WERI-Rb-1 (cell line): ENCODE measurements around the gene HBE1.

Experiments used
- DNase-seq: peaks from one replicate; pipeline ENCODE4 v3.0.0-alpha.2; 2020
- H3K27ac ChIP-seq: fragments of 250-450 bp; sonication (Bioruptor Pico); 2 replicates; pipeline ENCODE4 v1.5.1; 2020; ENCODE audit warnings: mild to moderate bottlenecking, moderate library complexity
- H3K27me3 ChIP-seq: fragments of 250-450 bp; sonication (Bioruptor Pico); 2 replicates; pipeline ENCODE4 v1.5.1; 2021; ENCODE audit warnings: mild to moderate bottlenecking, low read depth, moderate library complexity; ENCODE audit not compliant: insufficient read depth, severe bottlenecking
- H3K36me3 ChIP-seq: fragments of 250-450 bp; sonication (Bioruptor Pico); 2 replicates; pipeline ENCODE4 v1.5.1; 2020; ENCODE audit warnings: mild to moderate bottlenecking, moderate library complexity
- H3K4me3 ChIP-seq: 2 replicates; pipeline ENCODE4 v1.5.1; 2011; ENCODE audit warnings: low read depth, mild to moderate bottlenecking, control low read depth, low read length
- H3K9me3 ChIP-seq: fragments of 250-450 bp; sonication (Bioruptor Pico); 2 replicates; pipeline ENCODE4 v1.5.1; 2021; ENCODE audit warnings: mild to moderate bottlenecking, moderate library complexity; ENCODE audit not compliant: severe bottlenecking
- TF ChIP-seq, protein P1 (sequence below): IDR thresholded peaks from 2 replicates; pipeline ENCODE4 v1.5.1; 2011; ENCODE audit warnings: low read depth, mild to moderate bottlenecking, control low read depth, inconsistent platforms, low read length

Gene HBE1

DNA sequence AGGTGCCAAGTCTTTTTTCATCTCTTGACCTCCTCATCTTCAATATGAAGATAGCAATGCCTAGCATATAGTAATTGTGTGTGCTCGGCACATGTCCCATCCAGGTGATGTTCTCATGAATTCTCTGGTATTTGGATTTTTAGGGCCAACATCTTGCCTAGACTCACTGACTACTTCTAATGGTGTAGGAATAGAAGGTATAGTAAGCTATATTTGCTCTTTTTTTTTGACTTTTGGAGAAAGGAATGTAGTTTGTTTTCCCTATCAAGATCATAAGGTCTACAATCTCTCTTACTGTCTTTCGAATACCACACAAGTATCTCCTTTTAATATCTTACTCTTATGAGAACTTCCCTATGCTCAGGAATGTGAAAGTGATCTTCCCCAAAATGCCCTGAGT, 38.6 kb downstream of the HBE1 start:
- H3K36me3 ChIP-seq = no peaks in the 10 kb centered on the region
- no peaks in the 10 kb centered on the region for H3K9me3 ChIP-seq
- TF ChIP-seq, protein P1, sequence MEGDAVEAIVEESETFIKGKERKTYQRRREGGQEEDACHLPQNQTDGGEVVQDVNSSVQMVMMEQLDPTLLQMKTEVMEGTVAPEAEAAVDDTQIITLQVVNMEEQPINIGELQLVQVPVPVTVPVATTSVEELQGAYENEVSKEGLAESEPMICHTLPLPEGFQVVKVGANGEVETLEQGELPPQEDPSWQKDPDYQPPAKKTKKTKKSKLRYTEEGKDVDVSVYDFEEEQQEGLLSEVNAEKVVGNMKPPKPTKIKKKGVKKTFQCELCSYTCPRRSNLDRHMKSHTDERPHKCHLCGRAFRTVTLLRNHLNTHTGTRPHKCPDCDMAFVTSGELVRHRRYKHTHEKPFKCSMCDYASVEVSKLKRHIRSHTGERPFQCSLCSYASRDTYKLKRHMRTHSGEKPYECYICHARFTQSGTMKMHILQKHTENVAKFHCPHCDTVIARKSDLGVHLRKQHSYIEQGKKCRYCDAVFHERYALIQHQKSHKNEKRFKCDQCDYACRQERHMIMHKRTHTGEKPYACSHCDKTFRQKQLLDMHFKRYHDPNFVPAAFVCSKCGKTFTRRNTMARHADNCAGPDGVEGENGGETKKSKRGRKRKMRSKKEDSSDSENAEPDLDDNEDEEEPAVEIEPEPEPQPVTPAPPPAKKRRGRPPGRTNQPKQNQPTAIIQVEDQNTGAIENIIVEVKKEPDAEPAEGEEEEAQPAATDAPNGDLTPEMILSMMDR = no peak
- no peak for DNase-seq
- H3K27me3 ChIP-seq = peaks cover 48% of the 10 kb centered on the region
- no peak overlapping the region for H3K27ac ChIP-seq
- H3K4me3 ChIP-seq = no peak overlapping the region

DNA sequence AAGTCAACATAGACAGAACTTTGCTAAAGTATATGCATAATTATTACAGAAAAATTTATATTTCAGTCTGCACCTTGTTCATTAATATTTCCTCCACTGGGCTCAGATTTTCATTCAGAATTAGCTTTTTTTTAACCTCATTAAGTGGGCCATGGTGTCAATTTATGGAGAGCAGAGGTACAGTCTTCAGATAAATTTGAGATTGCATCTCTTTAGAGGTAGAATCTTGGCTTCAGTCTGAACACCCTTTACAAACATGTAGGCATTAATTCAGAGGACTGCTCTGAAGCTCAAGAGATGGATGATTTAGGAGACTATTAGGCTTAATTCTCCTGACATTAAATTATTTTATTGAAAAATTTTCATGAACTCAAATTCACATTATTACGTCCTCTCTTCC, 39.5 kb downstream of the HBE1 start:
- Histone ChIP-seq H3K27me3 (peaks cover 46% of the 10 kb centered on the region), H3K9me3 (no peaks in the 10 kb centered on the region), H3K27ac (no peak overlapping the region), H3K4me3 (no peak overlapping the region), H3K36me3 (no peaks in the 10 kb centered on the region)
- TF ChIP-seq, protein P1 = no peak
- no peak for DNase-seq

DNA sequence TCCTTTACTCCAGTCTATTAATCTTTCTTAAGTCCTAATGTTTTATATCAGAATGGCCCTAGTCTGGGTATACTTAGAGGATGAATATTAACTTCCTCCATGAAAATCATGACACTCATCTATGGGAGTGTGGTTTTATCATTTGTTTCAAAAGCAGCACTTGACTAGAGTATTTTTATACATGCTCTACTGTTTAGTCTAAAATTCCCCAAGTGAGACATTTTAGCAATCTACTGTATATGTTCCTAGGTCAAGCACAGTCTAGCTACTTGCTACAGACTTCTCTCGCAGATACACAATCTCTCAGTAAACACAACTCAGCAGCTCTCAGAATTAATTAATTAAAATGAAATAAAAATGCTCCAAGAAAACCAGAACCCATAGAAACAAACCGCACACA, 39.9 kb downstream of the HBE1 start:
- Histone ChIP-seq H3K27me3 (peaks cover 44% of the 10 kb centered on the region), H3K9me3 (no peaks in the 10 kb centered on the region), H3K4me3 (no peak overlapping the region), H3K27ac (no peak overlapping the region), H3K36me3 (no peaks in the 10 kb centered on the region)
- no peak for DNase-seq
- TF ChIP-seq, protein P1 = no peak

DNA sequence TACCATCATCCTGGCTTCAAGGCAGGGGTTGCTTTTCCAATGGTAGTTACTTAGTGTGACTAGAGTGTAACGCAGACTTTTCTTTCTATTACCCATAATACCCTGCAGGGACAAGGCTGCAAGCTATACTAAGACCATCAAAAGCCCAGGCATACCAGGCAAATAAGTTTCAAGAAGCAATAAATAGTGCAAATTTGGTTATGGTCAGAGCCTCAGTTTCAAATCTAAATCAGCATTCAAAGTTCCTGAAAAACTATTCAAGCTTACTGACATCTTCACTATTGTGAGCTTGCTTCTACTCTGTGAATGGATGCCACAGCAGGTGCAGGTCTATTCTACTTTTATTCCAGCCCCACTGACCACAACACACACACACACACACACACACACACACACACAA, 40.4 kb downstream of the HBE1 start:
- peaks cover 47% of the 10 kb centered on the region for H3K27me3 ChIP-seq
- H3K4me3 ChIP-seq = no peak overlapping the region
- H3K9me3 ChIP-seq = no peaks in the 10 kb centered on the region
- H3K36me3 ChIP-seq = no peaks in the 10 kb centered on the region
- no peak overlapping the region for H3K27ac ChIP-seq
- TF ChIP-seq, protein P1 = no peak
- DNase-seq = no peak

DNA sequence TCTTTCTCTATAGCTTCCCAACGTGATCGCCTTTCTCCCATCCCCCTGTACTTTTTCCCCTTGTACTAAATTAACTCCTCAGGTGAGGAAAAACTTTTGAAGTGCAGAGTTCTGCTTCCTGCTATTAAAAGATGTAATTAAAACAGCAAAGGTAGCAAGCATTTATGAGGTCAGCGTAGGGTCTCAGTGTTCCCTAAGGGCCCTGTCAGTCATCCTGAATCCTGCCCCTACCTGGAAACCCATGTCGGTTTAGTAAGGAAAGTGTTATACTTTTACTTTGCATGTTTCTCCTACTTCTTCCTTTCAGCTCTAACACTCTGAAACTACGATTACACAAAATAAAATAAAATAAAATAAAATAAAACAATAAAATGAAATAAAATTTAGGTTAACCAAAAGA, 41.6 kb downstream of the HBE1 start:
- no peak overlapping the region for H3K4me3 ChIP-seq
- DNase-seq = no peak
- H3K27me3 ChIP-seq = peaks cover 53% of the 10 kb centered on the region
- no peaks in the 10 kb centered on the region for H3K9me3 ChIP-seq
- TF ChIP-seq, protein P1 = no peak
- H3K36me3 ChIP-seq = no peaks in the 10 kb centered on the region
- no peak overlapping the region for H3K27ac ChIP-seq

DNA sequence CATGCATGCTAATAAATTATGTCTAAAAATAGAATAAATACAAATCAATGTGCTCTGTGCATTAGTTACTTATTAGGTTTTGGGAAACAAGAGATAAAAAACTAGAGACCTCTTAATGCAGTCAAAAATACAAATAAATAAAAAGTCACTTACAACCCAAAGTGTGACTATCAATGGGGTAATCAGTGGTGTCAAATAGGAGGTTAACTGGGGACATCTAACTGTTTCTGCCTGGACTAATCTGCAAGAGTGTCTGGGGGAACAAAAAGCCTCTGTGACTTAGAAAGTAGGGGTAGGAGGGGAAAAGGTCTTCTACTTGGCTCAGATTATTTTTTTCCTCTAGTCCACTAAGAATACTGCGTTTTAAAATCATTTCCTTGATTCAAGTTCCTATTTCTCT, 42.1 kb downstream of the HBE1 start:
- TF ChIP-seq, protein P1 = no peak
- no peaks in the 10 kb centered on the region for H3K36me3 ChIP-seq
- H3K4me3 ChIP-seq = no peak overlapping the region
- H3K27me3 ChIP-seq = peaks cover 50% of the 10 kb centered on the region
- no peak for DNase-seq
- H3K9me3 ChIP-seq = no peaks in the 10 kb centered on the region
- H3K27ac ChIP-seq = no peak overlapping the region
